HEK293T (cell line): ENCODE measurements around the gene C2orf76.

ENCODE experiments used
- CTCF ChIA-PET: fragments of 350-600 bp; formaldehyde crosslinking; extraction: SDS; loops from one replicate; lab custom pipeline; 2021; ENCODE audit warnings: antibody characterized with exemption, inconsistent platforms; lab: Yijun Ruan, JAX
- POLR2A ChIA-PET: fragments of 350-600 bp; formaldehyde crosslinking; extraction: SDS; loops from one replicate; lab custom pipeline; 2020; ENCODE audit warnings: antibody characterized with exemption, inconsistent platforms; lab: Yijun Ruan, JAX
- DNase-seq: peaks from one replicate; pipeline ENCODE4 v3.0.0; 2012; ENCODE audit warnings: mixed read lengths; ENCODE audit errors: extremely low spot score
- ARNT ChIP-seq: fragments of 450-650 bp; IDR thresholded peaks from 2 replicates; pipeline ENCODE4 v1.6.1; 2017; ENCODE audit warnings: mild to moderate bottlenecking
- BHLHE40 ChIP-seq: fragments of 450-650 bp; IDR thresholded peaks from 2 replicates; pipeline ENCODE4 v1.6.1; 2016; ENCODE audit warnings: mild to moderate bottlenecking, moderate library complexity, borderline replicate concordance
- CTBP1 ChIP-seq: fragments of 450-650 bp; IDR thresholded peaks from 2 replicates; pipeline ENCODE4 v1.6.1; 2016; ENCODE audit warnings: borderline replicate concordance
- ELF4 ChIP-seq: fragments of 450-650 bp; IDR thresholded peaks from 2 replicates; pipeline ENCODE4 v1.6.1; 2017; ENCODE audit warnings: antibody characterized with exemption
- FOXA1 ChIP-seq: fragments of 450-650 bp; IDR thresholded peaks from 2 replicates; pipeline ENCODE4 v1.6.1; 2016; ENCODE audit warnings: mild to moderate bottlenecking
- FOXK2 ChIP-seq: fragments of 450-650 bp; IDR thresholded peaks from 2 replicates; pipeline ENCODE4 v1.6.1; 2016; ENCODE audit warnings: mild to moderate bottlenecking
- FOXM1 ChIP-seq: fragments of 450-650 bp; IDR thresholded peaks from 2 replicates; pipeline ENCODE4 v1.6.1; 2017; ENCODE audit warnings: mild to moderate bottlenecking, borderline replicate concordance
- HDGF ChIP-seq: fragments of 450-650 bp; IDR thresholded peaks from 2 replicates; pipeline ENCODE4 v1.6.1; 2017; ENCODE audit warnings: antibody characterized with exemption, borderline replicate concordance
- L3MBTL2 ChIP-seq: fragments of 450-650 bp; conservative IDR thresholded peaks from 2 replicates; pipeline ENCODE4 v1.6.1; 2016; ENCODE audit warnings: mild to moderate bottlenecking
- LEF1 ChIP-seq: fragments of 450-650 bp; IDR thresholded peaks from 2 replicates; pipeline ENCODE4 v1.6.1; 2017; ENCODE audit warnings: mild to moderate bottlenecking, borderline replicate concordance
- NFRKB ChIP-seq: fragments of 450-650 bp; IDR thresholded peaks from 2 replicates; pipeline ENCODE4 v1.6.1; 2016; ENCODE audit warnings: mild to moderate bottlenecking, moderate library complexity
- PKNOX1 ChIP-seq: fragments of 450-650 bp; IDR thresholded peaks from 2 replicates; pipeline ENCODE4 v1.6.1; 2016
- SUZ12 ChIP-seq: fragments of 450-650 bp; IDR thresholded peaks from 2 replicates; pipeline ENCODE4 v1.6.1; 2016; ENCODE audit warnings: mild to moderate bottlenecking
- TARDBP ChIP-seq: fragments of 450-650 bp; IDR thresholded peaks from 2 replicates; pipeline ENCODE4 v1.6.1; 2016

The C2orf76 gene

GRCh38 chr2:119254601-119255080 is 112.0 kb downstream of the C2orf76 start:
- no peak for TF ChIP-seq FOXK2
- no peak for TF ChIP-seq ELF4
- no peak for TF ChIP-seq L3MBTL2
- TF ChIP-seq CTBP1: no peak
- TF ChIP-seq NFRKB: no peak
- TF ChIP-seq HDGF: no peak
- CTCF ChIA-PET: no interaction called here
- DNase-seq: no peak
- POLR2A ChIA-PET: interaction anchor here (1.0 kb wide), 1 partner anchor 21 kb away, joined by 4 read pairs; no protein-coding TSS in a partner anchor

- ChIA-PET CTCF (no interaction called here), POLR2A (interaction anchor here (1.0 kb wide), 2 partner anchors 20 to 425 kb away, joined by 3 to 4 read pairs; partner anchors contain the start of gene TMEM177)
- no peak for DNase-seq
- TF ChIP-seq FOXM1 (no peak), ELF4 (no peak), SUZ12 (no peak), ARNT (no peak), NFRKB (no peak), L3MBTL2 (no peak), PKNOX1 (no peak), HDGF (no peak), FOXA1 (no peak), CTBP1 (no peak), TARDBP (no peak), FOXK2 (no peak)
Measured at GRCh38 chr2:119253760-119254600, 112.7 kb downstream of the C2orf76 start.

- ChIA-PET CTCF (interaction anchor here (0.6 to 1.1 kb wide), 3 partner anchors 11 to 1289 kb away, joined by 3 to 4 read pairs (median 3); no protein-coding TSS in a partner anchor), POLR2A (interaction anchor here (1.0 kb wide), 2 partner anchors 12 to 426 kb away, joined by 3 to 4 read pairs; partner anchors contain the start of gene TMEM177)
- no peak for DNase-seq
- TF ChIP-seq CTBP1 (no peak), LEF1 (no peak), TARDBP (no peak), SUZ12 (no peak), L3MBTL2 (no peak), NFRKB (no peak), FOXK2 (no peak), ARNT (no peak), ELF4 (no peak), HDGF (no peak), BHLHE40 (no peak)
Measured at GRCh38 chr2:119253114-119253702, 113.4 kb downstream of the C2orf76 start.
